Inferior parietal cortex (tissue), 1 donor: ENCODE results near the gene SETD7.
"Not testable (repeated sequence)": the region's sequence is repeated elsewhere in the genome, so short reads cannot be mapped to it uniquely, and the experiment has no call there.

Source experiments
- DNase-seq: peaks from one replicate; pipeline ENCODE4 v3.0.0-alpha.2; 2016; ENCODE audit errors: extremely low spot score

Gene SETD7

DNA sequence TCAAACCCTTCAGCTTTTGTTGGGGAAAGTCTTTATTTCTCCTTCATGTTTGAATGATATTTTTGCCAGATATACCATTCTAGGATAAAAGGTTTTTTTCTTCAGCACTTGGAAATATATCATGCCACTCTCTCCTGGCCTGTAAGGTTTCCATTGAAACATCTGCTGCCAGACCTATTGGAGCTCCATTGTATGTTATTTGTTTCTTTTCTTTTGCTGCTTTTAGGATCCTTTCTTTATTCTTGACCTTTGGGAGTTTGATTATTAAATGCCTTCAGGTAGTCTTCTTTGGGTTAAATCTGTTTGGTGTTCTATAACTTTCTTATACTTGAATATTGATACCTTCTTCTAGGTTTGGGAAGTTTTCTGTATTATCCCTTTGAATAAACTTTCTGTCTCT lies 87.3 kb downstream of the SETD7 start:
- not testable (repeated sequence) for DNase-seq

DNA sequence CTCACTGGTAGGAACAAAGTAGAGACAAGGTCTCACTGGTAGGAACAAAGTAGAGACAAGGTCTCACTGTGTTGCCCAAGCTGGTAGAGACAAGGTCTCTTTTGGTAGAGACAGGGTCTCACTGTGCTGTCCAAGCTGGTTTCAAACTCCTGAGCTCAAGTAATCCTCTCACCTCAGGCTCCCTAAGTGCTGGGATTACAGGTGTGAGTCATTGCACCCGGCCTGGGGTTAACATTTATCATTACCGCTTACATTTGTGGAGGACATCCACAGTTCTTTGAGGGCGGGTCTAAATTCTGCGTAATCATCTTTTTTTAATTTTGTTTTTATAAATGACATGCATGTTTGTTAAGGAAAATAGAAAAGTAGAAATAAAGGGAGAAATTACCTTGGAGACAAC lies 90.1 kb downstream of the SETD7 start:
- DNase-seq = no peak

DNA sequence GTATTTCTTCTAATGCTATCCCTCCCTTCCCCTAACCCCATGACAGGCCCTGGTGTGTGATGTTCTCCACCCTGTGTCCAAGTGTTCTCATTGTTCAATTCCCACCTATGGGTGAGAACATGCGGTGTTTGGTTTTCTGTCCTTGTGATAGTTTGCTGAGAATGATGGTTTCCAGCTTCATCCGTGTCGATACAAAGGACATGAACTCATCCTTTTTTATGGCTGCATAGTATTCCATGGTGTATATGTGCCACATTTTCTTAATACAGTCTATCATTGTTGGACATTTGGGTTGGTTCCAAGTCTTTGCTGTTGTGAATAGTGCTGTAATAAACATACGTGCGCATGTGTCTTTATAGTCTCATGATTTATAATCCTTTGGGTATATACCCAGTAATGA lies 91.5 kb downstream of the SETD7 start:
- DNase-seq = not testable (repeated sequence)

DNA sequence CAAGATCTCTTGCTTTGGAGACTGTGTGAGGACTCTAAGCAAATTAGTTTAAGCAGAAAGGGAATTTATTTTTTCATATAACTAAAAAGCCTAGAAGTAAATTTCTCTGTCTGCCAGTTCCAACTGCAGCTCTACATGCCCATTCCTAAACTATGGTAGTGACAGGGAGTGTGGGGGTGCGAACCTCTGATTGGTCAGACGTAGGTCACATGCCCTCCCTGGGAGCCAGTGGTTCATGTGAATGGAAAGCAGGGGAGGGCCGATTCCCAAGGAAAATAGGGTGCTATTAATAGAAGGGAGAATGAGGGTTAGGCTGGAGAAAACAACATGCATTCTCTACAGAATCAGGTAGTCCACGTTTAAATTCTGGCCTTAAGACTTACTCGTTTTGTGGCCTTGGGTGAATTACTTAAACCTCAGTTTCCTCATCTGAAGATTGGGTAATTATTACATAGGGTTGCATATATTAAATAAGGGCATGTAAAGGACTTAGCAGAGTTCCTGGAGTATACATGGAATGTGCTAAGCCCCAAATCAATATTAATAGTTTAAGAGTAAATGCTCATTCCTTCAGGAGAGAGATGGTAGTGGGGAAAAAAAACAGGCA lies 94.9 kb downstream of the SETD7 start:
- DNase-seq = no peak

DNA sequence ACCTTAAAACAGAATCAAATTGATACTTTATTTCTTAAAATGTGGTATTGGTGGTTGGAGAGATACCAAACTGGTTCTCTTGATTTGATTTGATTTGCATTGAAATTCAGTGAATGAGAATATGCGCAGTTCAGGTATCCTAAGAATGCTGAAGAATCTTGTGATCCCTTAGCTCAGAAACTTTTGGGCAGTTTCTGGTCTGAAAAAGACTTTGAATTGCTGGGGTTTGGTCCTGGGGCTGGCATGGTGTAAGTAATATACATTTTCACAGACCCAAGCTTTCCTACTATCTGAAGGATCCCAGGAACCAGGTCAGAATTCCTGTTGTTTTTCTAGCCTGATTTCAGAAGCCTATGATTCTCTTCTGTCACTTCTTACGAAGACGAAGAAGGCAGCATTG lies 95.5 kb downstream of the SETD7 start:
- no peak for DNase-seq

DNA sequence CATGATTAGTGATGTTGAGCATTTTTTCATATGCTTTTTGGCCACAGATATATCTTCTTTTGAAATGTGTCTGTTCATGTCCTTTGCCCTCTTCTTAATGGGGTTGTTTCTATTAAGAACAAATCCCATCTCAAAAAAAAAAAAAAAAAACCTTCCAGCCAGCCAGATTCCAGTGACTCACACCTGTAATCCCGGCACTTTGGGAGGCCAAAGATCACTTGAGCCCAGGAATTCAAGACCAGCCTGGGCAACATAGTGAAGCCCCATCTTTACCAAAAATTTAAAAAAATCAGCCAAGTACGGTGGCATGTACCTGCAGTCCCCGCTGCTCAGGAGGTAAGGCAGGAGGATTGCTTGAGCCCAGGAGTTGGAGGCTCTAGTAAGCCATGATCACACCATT lies 97.0 kb downstream of the SETD7 start:
- DNase-seq = no peak

DNA sequence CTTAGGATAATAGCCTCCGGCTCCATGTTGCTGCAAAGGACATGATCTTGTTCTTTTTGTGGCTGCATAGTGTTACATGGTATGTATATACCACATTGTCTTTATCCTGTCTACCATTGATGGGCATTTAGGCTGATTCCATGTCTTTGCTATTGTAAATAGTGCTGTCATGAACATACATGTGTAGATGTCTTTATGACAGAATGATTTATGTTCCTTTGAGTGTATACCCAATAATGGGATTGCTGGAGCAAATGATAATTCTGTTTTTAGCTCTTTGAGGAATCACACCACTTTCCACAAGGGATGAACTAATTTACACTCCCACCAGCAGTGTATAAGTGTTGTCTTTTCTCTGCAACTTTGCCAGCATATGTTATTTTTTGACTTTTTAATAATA lies 97.5 kb downstream of the SETD7 start:
- DNase-seq = no peak

DNA sequence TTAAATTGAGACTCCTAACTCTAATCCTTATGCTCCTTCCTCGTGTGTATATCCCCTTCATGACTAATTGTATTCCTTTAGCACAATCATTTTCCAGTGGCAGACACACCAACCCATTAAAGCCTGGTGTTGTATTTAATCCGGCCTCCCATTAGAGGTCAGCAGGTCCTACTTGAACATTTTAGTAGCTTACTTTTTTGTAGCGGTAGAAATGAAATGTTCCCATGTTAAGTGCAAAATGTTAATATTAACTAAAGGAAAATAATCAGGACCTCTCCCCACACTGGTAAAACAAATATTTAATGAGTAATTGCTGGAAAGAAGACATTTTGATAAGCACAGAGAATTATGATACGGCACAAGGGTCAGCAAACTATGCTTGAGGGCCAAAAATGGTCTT lies 98.7 kb downstream of the SETD7 start:
- DNase-seq = no peak

DNA sequence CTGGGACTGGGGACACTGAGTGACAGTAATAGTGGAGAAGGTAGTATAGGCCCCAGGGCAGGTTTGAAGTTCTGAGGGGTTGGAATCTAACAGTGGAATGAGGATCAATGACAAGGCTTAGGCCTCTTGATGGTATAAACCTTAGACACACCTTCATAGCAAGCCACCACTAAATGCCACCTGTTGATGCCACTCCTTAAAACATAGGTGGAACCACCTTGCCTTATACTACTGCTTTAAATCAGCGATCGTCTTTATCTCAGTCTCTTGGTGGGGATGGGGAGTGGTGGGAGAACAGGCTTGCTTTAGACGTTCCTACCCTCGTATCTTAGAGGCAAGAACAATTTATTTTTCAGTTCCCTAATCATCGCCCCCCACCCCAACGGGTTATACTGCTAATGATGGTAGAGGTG lies 100.9 kb downstream of the SETD7 start:
- DNase-seq = peak; percentile 29

DNA sequence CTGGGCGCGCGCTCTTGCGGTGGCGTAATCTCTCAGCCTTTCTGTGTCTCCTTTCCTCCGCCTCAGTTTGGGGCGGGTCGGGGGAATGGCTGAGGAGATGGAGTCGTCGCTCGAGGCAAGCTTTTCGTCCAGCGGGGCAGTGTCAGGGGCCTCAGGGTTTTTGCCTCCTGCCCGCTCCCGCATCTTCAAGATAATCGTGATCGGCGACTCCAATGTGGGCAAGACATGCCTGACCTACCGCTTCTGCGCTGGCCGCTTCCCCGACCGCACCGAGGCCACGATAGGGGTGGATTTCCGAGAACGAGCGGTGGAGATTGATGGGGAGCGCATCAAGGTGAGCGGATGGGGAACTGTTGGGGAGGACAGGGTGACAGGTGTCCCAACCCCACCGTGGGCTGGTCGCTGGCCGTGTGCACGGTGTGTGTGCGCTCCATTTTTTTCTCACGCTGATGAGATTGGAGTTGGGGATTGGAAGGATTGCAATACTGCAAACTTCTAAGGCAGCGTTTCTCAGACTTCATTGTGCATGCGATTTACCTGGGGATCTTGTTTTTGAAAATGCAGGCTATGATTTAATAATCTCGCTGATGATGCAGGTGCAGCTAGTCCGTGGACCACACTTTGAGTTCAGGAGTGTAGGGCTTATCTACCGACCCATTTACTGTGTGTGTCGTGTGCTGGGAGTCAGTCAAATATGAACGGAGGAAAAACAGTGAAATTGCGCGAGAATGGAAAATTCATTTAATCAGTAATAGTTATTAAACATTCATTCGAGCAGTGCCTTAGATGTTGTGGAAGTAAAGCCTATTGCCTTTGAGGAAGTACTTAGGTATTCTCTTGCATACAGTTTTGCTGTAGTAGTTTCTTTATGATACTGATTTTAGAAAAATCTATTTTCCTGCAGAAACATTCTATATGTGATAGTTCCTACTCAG lies 101.6 kb downstream of the SETD7 start, which contains the start of gene RAB33B:
Gene RAB33B (plus strand): TSS at position 11 of the 935 bp plus-strand sequence. CDS start 75 bp downstream, at position 86.
- DNase-seq = peak; percentile 29

DNA sequence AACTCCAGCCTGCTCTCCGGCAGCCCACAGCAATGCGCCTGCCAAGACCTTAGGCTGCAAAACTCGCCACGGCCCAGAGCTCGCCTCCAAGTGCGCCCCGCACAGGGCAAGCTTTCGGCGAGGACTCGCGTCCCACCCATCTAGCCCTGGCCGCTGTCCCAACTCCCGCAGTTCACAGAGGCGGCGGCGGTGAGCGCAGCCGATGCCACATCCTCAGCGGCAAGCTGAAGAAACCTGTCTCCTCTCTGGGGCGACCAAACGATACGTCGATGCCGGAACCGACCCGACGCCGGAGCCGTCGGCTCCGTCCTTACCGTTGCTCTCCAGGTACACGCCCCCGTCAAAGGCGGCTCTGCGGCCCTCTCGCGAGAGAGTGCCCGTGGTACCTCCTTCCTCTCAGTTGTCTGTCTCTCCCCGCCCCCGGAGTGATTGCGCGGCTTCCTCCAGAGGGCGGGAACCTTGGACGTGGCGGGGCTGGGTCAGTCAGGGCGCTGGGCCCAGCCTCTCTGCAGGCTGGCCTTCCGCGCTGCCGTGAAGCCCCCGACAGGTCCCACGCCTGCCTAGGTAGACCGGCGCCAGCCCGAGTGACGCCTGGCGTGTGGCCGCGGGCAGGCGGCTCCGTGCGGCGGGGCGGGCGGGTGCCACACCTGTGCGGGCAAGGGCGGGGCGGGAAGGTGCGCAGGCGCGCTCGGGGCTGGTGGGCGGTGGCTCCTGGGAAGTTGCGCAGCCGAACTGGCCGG lies 102.5 kb downstream of the SETD7 start:
- DNase-seq = peak; percentile 90

DNA sequence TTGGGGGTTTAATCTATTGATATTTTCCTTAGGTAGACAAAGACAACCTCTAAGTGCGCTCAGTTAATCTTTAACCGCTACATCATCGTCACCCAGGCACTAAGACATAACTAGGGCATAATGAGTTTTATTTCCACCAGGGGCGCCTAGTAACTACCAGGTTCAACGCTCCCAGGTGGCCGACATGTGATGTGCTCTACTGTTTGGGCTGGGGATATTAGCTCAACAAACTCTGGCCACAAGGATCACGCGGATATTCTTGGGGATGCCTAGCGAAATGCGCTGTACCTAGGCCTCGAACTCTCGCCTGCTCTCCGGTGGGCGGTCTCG lies 103.0 kb downstream of the SETD7 start:
- DNase-seq = peak; percentile 39

DNA sequence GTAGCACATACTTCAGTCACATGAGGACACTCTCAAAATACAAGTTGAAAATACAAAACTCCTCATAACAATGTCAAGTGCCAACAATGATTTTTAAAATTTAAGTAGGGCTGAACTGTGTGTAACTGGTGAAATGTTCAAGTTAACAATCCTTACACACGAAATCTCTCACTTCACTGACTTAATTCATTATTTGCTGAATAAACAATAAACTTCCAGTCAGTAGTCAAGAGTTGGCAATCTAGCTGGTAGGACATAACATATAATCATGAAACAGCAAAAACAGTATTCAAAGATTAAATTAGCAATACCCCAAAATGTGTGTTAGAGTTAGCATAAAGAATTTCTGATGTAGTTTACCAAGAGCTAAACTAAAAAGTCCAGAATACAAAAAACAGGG lies 104.0 kb downstream of the SETD7 start:
- DNase-seq = no peak

DNA sequence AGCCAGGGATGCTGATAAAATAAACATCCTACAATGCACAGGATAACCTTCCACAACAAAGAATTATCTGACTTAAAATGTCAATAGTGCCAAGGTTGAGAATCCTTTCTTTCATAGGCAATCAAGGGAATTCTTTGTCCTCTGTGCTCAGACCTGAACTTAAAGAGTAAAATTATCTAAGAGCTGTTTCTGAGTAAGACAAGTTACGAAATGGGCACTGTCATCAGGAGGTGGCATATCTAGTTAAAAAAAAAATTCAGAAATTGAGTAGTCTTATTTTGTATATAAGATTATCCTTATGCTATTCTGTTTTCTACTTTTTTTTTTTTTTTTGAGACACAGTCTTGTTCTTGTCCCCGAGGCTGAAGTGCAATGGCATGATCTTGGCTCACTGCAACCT lies 105.4 kb downstream of the SETD7 start:
- DNase-seq = no peak

DNA sequence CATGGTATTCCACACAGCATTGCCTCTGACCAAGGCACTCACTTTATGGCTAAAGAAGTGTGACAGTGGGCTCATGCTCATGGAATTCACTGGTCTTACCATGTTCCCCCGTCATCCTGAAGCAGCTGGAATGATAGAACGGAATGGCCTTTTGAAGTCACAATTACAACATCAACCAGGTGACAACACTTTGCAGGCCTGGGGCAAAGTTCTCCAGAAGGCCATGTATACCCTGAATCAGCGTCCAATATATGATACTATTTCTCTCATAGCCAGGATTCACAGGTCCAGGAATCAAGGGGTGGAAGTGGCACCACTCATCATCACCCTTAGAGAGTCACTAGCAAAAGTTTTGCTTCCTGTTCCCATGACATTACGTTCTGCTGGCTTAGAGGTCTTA lies 108.9 kb downstream of the SETD7 start:
- DNase-seq = not testable (repeated sequence)
